Esophagus (tissue), 2 donors: ENCODE data around the gene LRRC15. TPM values are rescaled to one million over a fixed set of nuclear protein-coding genes. Genes with fewer than 3 reads are reported as not detected.

Source experiments
- H3K27ac ChIP-seq, 2 donors: one replicate each; pipeline ENCODE4 v1.5.1; 2013; ENCODE audit warnings: low read depth in 2 of 2, mild to moderate bottlenecking in 2 of 2, inconsistent platforms in 1 of 2, low read length in 1 of 2, moderate library complexity in 1 of 2
- H3K27me3 ChIP-seq, 2 donors: one replicate each; pipeline ENCODE4 v1.6.1; 2013; ENCODE audit warnings: low read length in 2 of 2, control low read depth in 1 of 2, mild to moderate bottlenecking in 1 of 2; ENCODE audit not compliant: insufficient read depth in 2 of 2, control insufficient read depth in 1 of 2
- H3K36me3 ChIP-seq, 2 donors: one replicate each; pipeline ENCODE4 v1.6.1; 2013; ENCODE audit warnings: low read length in 1 of 2; ENCODE audit not compliant: control insufficient read depth in 2 of 2, insufficient read depth in 2 of 2
- H3K4me1 ChIP-seq, 2 donors: one replicate each; pipeline ENCODE4 v1.6.1; 2013; ENCODE audit warnings: low read length in 1 of 2; ENCODE audit not compliant: control insufficient read depth in 2 of 2, insufficient read depth in 2 of 2
- H3K4me3 ChIP-seq, 2 donors: one replicate each; pipeline ENCODE4 v1.5.1; 2013; ENCODE audit warnings: low read length in 2 of 2, mild to moderate bottlenecking in 2 of 2, low read depth in 1 of 2, moderate library complexity in 1 of 2
- H3K9me3 ChIP-seq, 2 donors: one replicate each; pipeline ENCODE4 v1.6.1; 2013; ENCODE audit warnings: mild to moderate bottlenecking in 2 of 2, low read depth in 1 of 2, low read length in 1 of 2, moderate library complexity in 1 of 2; ENCODE audit not compliant: control insufficient read depth in 2 of 2, insufficient read depth in 1 of 2
- WGBS, 2 donors: extraction: QIAGEN DNeasy Blood & Tissue Kit; methylation state at CpG; one replicate each; pipeline ENCODE4 v1.1.7; 2013; 5-methylcytosine and 5-hydroxymethylcytosine counted together
- polyA plus RNA-seq, 2 donors: library from polyadenylated mRNA; stranded (reverse); fragments of 200-250 nt; gene quantifications; one replicate each; pipeline ENCODE4 v1.2.3, GENCODE V29; 2013
- donor health status: healthy with polysubstance abuse.
- donor health status: Bipolar disorder and iron deficiency.

Gene LRRC15
- polyA plus RNA-seq, 2 donors: 0.02 to 0.04 TPM

DNA sequence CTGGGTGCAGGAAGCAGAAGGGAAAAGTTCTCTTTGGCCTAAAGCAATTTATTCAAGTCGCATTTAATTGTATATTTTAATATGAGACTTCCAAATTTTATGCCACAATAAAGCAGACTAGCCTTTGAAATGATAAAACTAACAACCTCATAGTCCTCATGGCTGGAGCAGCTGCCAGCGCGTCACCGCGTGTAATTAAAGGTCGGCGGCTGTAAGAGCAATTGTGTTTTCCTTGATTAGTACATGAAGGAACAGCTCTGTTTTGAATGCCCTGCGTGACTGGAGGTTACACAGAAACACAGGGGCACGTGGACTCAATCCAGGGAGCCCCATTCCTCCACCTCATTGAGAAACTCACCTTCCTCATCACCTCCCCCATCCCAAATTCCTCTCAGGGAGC is 10.1 kb upstream of the LRRC15 start:
- Histone ChIP-seq H3K4me3 (no peak overlapping the region), H3K27me3 (no peaks in the 10 kb centered on the region), H3K36me3 (no peaks in the 10 kb centered on the region), H3K4me1 (no peaks in the 10 kb centered on the region), H3K27ac (no peak overlapping the region), H3K9me3 (no peaks in the 10 kb centered on the region)
- 77 to 78% methylated on average over 9 of the region's 9 CpGs for WGBS, 2 donors

DNA sequence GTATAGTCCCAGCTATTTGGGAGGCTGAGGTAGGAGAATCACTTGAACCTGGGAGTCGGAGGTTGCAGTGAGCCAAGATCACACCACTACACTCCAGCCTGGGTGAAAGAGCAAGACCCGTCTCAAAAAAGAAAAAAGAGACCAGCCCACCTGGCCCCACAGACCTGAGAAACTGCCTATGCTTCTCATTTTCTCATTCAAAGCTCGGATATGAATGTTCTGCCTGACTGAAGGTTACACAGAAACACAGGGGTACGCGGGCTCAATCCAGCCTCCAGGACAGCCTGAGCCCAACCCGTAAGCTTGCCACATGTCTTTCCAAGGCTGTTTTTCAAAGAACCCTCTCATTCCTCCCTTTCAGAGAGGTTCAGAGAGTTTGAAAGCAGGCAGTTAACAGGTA is 9.7 kb upstream of the LRRC15 start:
- no peaks in the 10 kb centered on the region for H3K4me1 ChIP-seq
- H3K27ac ChIP-seq: no peak overlapping the region
- no peak overlapping the region for H3K4me3 ChIP-seq
- H3K27me3 ChIP-seq: no peaks in the 10 kb centered on the region
- no peaks in the 10 kb centered on the region for H3K9me3 ChIP-seq
- no peaks in the 10 kb centered on the region for H3K36me3 ChIP-seq
- WGBS, 2 donors: 88 to 89% methylated on average over 6 of the region's 6 CpGs

DNA sequence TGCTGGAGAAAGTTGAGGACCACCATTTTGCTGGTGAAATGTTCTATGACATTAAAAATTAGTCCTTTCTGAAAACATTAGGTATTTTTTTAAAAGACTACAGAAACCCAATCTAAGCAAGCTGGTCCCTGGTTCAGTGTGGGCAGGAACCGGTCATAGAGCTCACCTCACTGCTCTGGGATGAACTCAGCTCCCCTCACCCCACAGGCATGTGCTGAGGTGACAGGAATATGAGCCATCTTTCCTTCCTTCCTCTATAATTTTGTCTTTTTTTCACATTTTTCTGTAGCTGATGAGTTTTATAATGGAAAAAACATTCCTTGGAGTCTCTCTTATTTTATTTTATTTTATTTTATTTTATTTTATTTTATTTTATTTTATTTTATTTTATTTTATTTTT is 8.2 kb upstream of the LRRC15 start:
- Histone ChIP-seq H3K27ac (no peak overlapping the region), H3K36me3 (no peaks in the 10 kb centered on the region), H3K27me3 (no peaks in the 10 kb centered on the region), H3K4me3 (no peak overlapping the region), H3K9me3 (no peaks in the 10 kb centered on the region), H3K4me1 (no peaks in the 10 kb centered on the region)
- 73 to 80% methylated on average over 1 of the region's 1 CpG for WGBS, 2 donors

DNA sequence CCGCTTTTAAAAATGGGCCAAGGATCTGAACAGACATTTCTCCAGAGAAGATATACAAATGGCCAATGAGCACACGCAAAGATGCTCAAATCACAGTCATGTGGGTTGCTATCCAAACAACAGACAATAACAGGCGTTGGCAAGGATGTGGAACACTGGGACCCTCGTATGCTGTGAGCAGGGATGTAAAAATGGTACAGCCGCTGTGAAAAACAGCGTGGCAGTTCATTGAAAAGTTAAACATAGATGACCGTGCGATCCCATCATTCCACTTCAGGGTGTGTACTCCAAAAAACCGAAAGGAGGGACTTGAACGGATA is 6.7 kb upstream of the LRRC15 start:
- Histone ChIP-seq H3K9me3 (no peaks in the 10 kb centered on the region), H3K27ac (no peak overlapping the region), H3K27me3 (no peaks in the 10 kb centered on the region), H3K4me1 (no peaks in the 10 kb centered on the region), H3K4me3 (no peak overlapping the region), H3K36me3 (no peaks in the 10 kb centered on the region)
- 82 to 84% methylated on average over 10 of the region's 10 CpGs for WGBS, 2 donors

DNA sequence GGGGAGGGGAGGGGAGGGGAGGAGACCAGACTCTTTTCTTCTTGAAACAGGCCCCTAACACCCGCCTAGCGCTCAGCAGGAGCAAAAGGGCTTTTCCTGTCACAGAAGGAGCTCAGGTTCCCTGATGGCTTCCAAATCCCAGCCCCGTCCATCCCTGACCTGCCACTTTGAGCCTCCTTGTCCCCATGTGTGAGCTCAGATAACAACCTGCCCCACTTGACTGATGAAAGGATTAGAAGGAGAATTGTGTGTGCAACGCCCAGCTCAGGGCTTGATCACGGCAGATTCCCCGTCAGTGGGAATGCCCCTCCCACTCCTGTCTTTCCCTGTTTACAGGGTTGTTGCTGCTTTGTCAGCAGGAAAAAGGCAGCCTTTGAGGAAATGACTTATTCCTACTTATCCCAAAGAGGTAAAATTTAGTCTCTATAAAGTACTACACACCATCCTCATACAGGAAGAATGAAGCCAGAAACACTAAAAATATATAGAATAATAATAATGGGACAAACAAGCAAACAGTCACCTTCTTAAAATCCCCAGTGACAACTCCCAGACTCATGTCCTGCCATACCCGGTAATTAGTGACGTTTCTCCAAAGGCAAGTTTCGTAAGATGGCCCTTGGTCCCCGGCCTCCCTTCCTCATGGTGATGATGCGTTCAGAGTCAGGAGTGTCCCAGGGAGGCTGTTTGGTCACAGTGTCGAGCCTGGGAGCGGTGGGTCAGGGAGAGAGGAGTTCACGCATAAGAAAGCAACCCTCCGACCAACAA is 6.1 kb upstream of the LRRC15 start:
- no peaks in the 10 kb centered on the region for H3K27me3 ChIP-seq
- no peaks in the 10 kb centered on the region for H3K9me3 ChIP-seq
- no peak overlapping the region for H3K4me3 ChIP-seq
- no peak overlapping the region for H3K27ac ChIP-seq
- H3K4me1 ChIP-seq: no peaks in the 10 kb centered on the region
- no peaks in the 10 kb centered on the region for H3K36me3 ChIP-seq
- 51 to 56% methylated on average over 15 of the region's 15 CpGs for WGBS, 2 donors

DNA sequence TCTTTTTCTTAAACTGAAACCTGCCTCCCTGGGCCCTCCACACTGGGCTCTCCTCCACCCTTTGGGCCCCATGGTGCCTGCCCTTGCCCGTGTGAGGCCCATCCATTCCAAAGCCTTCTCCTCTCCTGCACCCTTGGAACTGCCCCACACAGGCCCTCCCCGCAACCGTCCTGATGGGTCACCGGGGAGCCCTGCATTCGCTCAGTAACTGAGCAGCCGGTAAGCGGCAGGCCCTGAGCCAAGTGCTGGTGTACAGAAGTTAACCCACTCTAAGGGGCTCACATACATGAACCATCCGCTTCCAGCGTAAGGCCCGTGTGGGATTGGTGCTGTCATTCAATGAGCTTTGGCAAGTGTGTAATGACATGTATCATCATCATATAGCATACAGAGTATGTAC is 5.4 kb upstream of the LRRC15 start:
- WGBS, 2 donors: 85 to 86% methylated on average over 10 of the region's 10 CpGs
- Histone ChIP-seq H3K9me3 (no peaks in the 10 kb centered on the region), H3K36me3 (no peaks in the 10 kb centered on the region), H3K27me3 (no peaks in the 10 kb centered on the region), H3K4me1 (no peaks in the 10 kb centered on the region), H3K4me3 (no peak overlapping the region), H3K27ac (no peak overlapping the region)

DNA sequence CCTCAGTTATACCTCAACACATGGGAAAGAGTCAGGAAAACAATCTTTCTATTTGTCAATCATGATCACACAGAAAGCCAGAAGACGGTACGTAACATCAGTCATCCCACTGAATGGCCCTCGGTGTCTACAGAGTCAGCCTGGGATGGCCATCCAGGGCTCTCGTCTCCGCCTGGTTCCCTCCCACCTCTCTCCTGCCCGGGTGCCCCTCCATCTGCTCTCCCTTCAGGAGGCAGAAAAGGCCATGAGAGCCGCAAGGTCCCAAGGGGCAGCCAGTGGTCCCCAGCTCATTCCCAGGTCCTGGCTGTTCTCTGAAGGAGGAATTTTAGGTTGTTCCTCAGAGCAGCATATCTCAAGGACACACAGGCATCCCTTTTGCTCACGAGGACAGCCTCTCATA is 4.4 kb upstream of the LRRC15 start:
- no peaks in the 10 kb centered on the region for H3K36me3 ChIP-seq
- 71 to 80% methylated on average over 8 of the region's 8 CpGs for WGBS, 2 donors
- H3K27ac ChIP-seq: no peak overlapping the region
- no peaks in the 10 kb centered on the region for H3K4me1 ChIP-seq
- no peak overlapping the region for H3K4me3 ChIP-seq
- no peaks in the 10 kb centered on the region for H3K27me3 ChIP-seq
- no peaks in the 10 kb centered on the region for H3K9me3 ChIP-seq

DNA sequence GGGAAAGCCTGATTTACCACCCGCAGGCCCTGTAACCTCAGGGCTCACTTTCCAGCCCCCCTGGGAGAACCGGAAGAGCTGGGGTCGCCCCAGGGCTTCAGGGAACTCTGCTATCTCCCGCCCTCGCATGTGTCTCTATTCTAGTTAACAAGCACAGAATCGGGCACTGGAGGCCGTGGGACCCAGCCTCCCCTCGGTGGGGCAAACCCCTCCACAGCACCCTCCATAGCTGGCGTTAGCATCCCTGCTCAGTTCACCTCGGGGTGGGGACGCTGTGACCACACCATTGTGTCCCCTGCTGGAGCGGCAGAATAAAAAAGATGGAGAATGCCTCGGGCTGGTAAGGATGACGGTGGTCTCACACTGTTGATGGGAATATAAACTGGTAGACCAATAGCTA is 3.5 kb upstream of the LRRC15 start:
- H3K27me3 ChIP-seq: no peaks in the 10 kb centered on the region
- no peaks in the 10 kb centered on the region for H3K9me3 ChIP-seq
- no peak overlapping the region for H3K4me3 ChIP-seq
- H3K36me3 ChIP-seq: no peaks in the 10 kb centered on the region
- H3K27ac ChIP-seq: no peak overlapping the region
- no peaks in the 10 kb centered on the region for H3K4me1 ChIP-seq
- WGBS, 2 donors: 92% methylated on average over 14 of the region's 14 CpGs

DNA sequence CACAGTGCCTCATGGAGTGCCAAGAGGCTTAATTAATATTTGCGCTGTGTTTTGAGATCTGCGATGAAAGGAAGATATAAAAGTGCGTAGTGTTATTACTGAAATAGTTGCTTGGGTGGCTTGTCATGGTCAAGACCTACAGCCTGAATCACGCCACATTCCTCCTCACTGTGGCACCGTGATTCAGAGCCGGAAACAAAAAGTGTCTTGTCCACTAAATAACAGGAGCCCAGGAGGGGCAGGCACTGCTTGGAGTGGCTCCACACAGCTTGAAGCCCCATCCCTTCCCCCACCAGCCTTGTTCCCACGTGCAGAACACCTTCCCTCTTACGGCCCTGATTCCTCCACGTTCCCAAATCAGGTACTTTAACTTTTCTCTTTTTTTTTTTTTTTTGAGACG is 1.2 kb upstream of the LRRC15 start:
- Histone ChIP-seq H3K9me3 (no peaks in the 10 kb centered on the region), H3K36me3 (no peaks in the 10 kb centered on the region), H3K27me3 (no peaks in the 10 kb centered on the region), H3K4me3 (no peak overlapping the region), H3K27ac (no peak overlapping the region), H3K4me1 (no peaks in the 10 kb centered on the region)
- 69 to 80% methylated on average over 9 to 10 of the region's 10 CpGs for WGBS, 2 donors

DNA sequence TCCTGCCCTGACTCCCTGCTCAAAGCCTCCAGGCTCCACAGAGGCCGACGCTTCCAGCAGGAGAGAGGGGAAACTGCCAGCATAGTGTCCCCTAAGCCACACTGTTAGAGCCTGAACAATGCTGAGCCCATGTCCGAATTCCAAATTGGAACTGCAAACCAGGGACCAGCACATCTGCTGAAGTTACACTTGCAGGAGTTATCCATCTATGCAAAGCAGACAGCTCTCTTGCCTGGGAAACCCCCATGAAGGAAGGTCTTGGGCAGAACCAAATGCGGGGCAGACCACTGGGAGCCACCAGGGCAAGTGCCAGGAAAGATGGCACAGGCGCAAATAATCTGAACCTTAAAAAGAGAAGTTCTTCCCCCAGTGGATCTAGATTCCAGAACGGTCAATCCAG is 625 bp downstream of the LRRC15 start:
- no peaks in the 10 kb centered on the region for H3K27me3 ChIP-seq
- H3K27ac ChIP-seq: no peak overlapping the region
- no peaks in the 10 kb centered on the region for H3K9me3 ChIP-seq
- 69 to 73% methylated on average over 6 of the region's 6 CpGs for WGBS, 2 donors
- no peaks in the 10 kb centered on the region for H3K4me1 ChIP-seq
- no peaks in the 10 kb centered on the region for H3K36me3 ChIP-seq
- no peak overlapping the region for H3K4me3 ChIP-seq
